H9 (cell line): ENCODE measurements around the gene CFAP54. TPM values are rescaled to one million over a fixed set of nuclear protein-coding genes. Genes with fewer than 3 reads are reported as not detected.
A peak's percentile ranks its signal among the peaks of the same experiment; 100 is the strongest.

Source experiments
- DNase-seq: peaks from one replicate; pipeline ENCODE4 v3.0.0-alpha.2; 2017
- H2AFZ ChIP-seq: one replicate; pipeline ENCODE4 v1.6.1; 2013; ENCODE audit warnings: mild to moderate bottlenecking, low read length, control low read depth, moderate library complexity
- H2AK5ac ChIP-seq: 2 replicates; pipeline ENCODE4 v1.6.1; 2013; ENCODE audit warnings: low read length, control low read depth, mixed read lengths; ENCODE audit not compliant: insufficient read length
- H2BK120ac ChIP-seq: one replicate; pipeline ENCODE4 v1.6.1; 2013; ENCODE audit warnings: low read depth, mild to moderate bottlenecking, low read length, control low read depth, inconsistent platforms; ENCODE audit not compliant: poor library complexity, severe bottlenecking
- H2BK12ac ChIP-seq: 2 replicates; pipeline ENCODE4 v1.6.1; 2013; ENCODE audit warnings: low read length, control low read depth, mixed read lengths, low read depth; ENCODE audit not compliant: insufficient read length
- H2BK15ac ChIP-seq: 2 replicates; pipeline ENCODE4 v1.6.1; 2013; ENCODE audit warnings: low read depth, low read length, control low read depth
- H2BK20ac ChIP-seq: one replicate; pipeline ENCODE4 v1.6.1; 2013; ENCODE audit warnings: low read depth, mild to moderate bottlenecking, low read length, control low read depth, inconsistent platforms; ENCODE audit not compliant: poor library complexity, severe bottlenecking
- H2BK5ac ChIP-seq: 2 replicates; pipeline ENCODE4 v1.6.1; 2013; ENCODE audit warnings: low read length, control low read depth, mixed read lengths; ENCODE audit not compliant: insufficient read length
- H3K14ac ChIP-seq: 2 replicates; pipeline ENCODE4 v1.6.1; 2013; ENCODE audit warnings: low read length, control low read depth; ENCODE audit not compliant: insufficient read depth
- H3K18ac ChIP-seq: 2 replicates; pipeline ENCODE4 v1.6.1; 2013; ENCODE audit warnings: low read depth, mild to moderate bottlenecking, mixed read lengths, low read length, control low read depth; ENCODE audit not compliant: insufficient read length
- H3K23ac ChIP-seq: 2 replicates; pipeline ENCODE4 v1.6.1; 2013; ENCODE audit warnings: low read length, control low read depth, mixed read lengths, low read depth; ENCODE audit not compliant: insufficient read length
- H3K23me2 ChIP-seq: 2 replicates; pipeline ENCODE4 v1.6.1; 2013; ENCODE audit warnings: low read depth, mild to moderate bottlenecking, mixed read lengths, low read length, control low read depth; ENCODE audit not compliant: insufficient read length, poor library complexity, severe bottlenecking
- H3K27ac ChIP-seq: 2 replicates; pipeline ENCODE4 v1.5.1; 2013; ENCODE audit warnings: low read length, control low read depth, mixed read lengths, low read depth; ENCODE audit not compliant: insufficient read length
- H3K27me3 ChIP-seq: 2 replicates; pipeline ENCODE4 v1.6.1; 2013; ENCODE audit warnings: low read length, control low read depth, inconsistent platforms; ENCODE audit not compliant: insufficient read depth
- H3K4ac ChIP-seq: 2 replicates; pipeline ENCODE4 v1.6.1; 2013; ENCODE audit warnings: low read depth, mild to moderate bottlenecking, control low read depth, inconsistent platforms, low read length, moderate library complexity
- H3K4me1 ChIP-seq: 2 replicates; pipeline ENCODE4 v1.6.1; 2013; ENCODE audit warnings: low read length, control low read depth, inconsistent platforms; ENCODE audit not compliant: insufficient read depth
- H3K4me2 ChIP-seq: 2 replicates; pipeline ENCODE4 v1.6.1; 2013; ENCODE audit warnings: low read length, control low read depth, mixed read lengths; ENCODE audit not compliant: insufficient read length, insufficient read depth
- H3K56ac ChIP-seq: 2 replicates; pipeline ENCODE4 v1.6.1; 2013; ENCODE audit warnings: low read depth, mild to moderate bottlenecking, mixed read lengths, low read length, control low read depth; ENCODE audit not compliant: insufficient read length
- H3K79me1 ChIP-seq: 2 replicates; pipeline ENCODE4 v1.6.1; 2013; ENCODE audit warnings: low read depth, mild to moderate bottlenecking, moderate library complexity, low read length, control low read depth, inconsistent platforms; ENCODE audit not compliant: insufficient read depth, poor library complexity, severe bottlenecking
- H3K79me2 ChIP-seq: 2 replicates; pipeline ENCODE4 v1.6.1; 2013; ENCODE audit warnings: low read length, control low read depth, inconsistent platforms; ENCODE audit not compliant: insufficient read depth
- H3K9ac ChIP-seq: 2 replicates; pipeline ENCODE4 v1.6.1; 2013; ENCODE audit warnings: low read length, control low read depth, mixed read lengths; ENCODE audit not compliant: insufficient read length; ENCODE audit errors: extremely low read depth
- H3K9me3 ChIP-seq: one replicate; pipeline ENCODE4 v1.6.1; 2013; ENCODE audit warnings: low read depth, low read length, inconsistent platforms; ENCODE audit not compliant: control insufficient read depth
- H3T11ph ChIP-seq: one replicate; pipeline ENCODE4 v1.6.1; 2013; ENCODE audit warnings: mild to moderate bottlenecking, low read length, control low read depth, inconsistent platforms
- H4K20me1 ChIP-seq: one replicate; pipeline ENCODE4 v1.6.1; 2013; ENCODE audit not compliant: control insufficient read depth, insufficient read length, insufficient read depth
- H4K5ac ChIP-seq: 2 replicates; pipeline ENCODE4 v1.6.1; 2013; ENCODE audit warnings: low read depth, mild to moderate bottlenecking, mixed read lengths, low read length, control low read depth; ENCODE audit not compliant: insufficient read length
- H4K8ac ChIP-seq: replicated peaks from 2 replicates; pipeline ENCODE4 v1.6.1; 2013; ENCODE audit warnings: low read length, control low read depth, mixed read lengths, low read depth; ENCODE audit not compliant: insufficient read length
- H4K91ac ChIP-seq: 2 replicates; pipeline ENCODE4 v1.6.1; 2013; ENCODE audit warnings: low read depth, mild to moderate bottlenecking, moderate library complexity, mixed read lengths, low read length, control low read depth; ENCODE audit not compliant: insufficient read length
- H3K27ac Mint-ChIP-seq, 3 experiments: 2 replicates in 2 of 3; 3 replicates in 1 of 3; pipeline ENCODE4 v1.8.0; 2020 to 2021; ENCODE audit warnings: mixed read lengths in 3 of 3, mild to moderate bottlenecking in 1 of 3, moderate library complexity in 1 of 3
- H3K27me3 Mint-ChIP-seq: 2 replicates; pipeline ENCODE4 v1.8.0; 2021; ENCODE audit warnings: low read depth, mild to moderate bottlenecking, moderate library complexity, mixed read lengths
- H3K36me3 Mint-ChIP-seq, 3 experiments: 2 replicates in 2 of 3; 3 replicates in 1 of 3; pipeline ENCODE4 v1.8.0; 2020 to 2021; ENCODE audit warnings: low read depth in 3 of 3, mixed read lengths in 3 of 3; ENCODE audit not compliant: insufficient read depth in 1 of 3
- H3K4me1 Mint-ChIP-seq, 2 experiments: 2 replicates each; pipeline ENCODE4 v1.8.0; 2020; ENCODE audit warnings: mixed read lengths in 2 of 2
- H3K4me3 Mint-ChIP-seq, 2 experiments: 2 replicates in 1 of 2; 3 replicates in 1 of 2; pipeline ENCODE4 v1.8.0; 2020 to 2021; ENCODE audit warnings: mild to moderate bottlenecking in 2 of 2, mixed read lengths in 2 of 2, moderate library complexity in 1 of 2
- H3K9me3 Mint-ChIP-seq, 2 experiments: 2 replicates in 1 of 2; 3 replicates in 1 of 2; pipeline ENCODE4 v1.8.0; 2020; ENCODE audit warnings: mild to moderate bottlenecking in 2 of 2, mixed read lengths in 2 of 2, moderate library complexity in 1 of 2
- CTCF ChIP-seq: fragments of 200-600 bp; sonication (generic); conservative IDR thresholded peaks from 3 replicates; pipeline ENCODE4 v1.8.0; 2021; ENCODE audit warnings: antibody characterized with exemption, mild to moderate bottlenecking
- WGBS: extraction: QIAGEN DNeasy Blood & Tissue Kit; methylation state at CpG from one replicate; pipeline ENCODE4 v1.1.7; 2013; ENCODE audit warnings: missing lambda C conversion rate, low lambda C conversion rate, mixed read lengths; ENCODE audit not compliant: insufficient read length; ENCODE audit errors: extremely low coverage; 5-methylcytosine and 5-hydroxymethylcytosine counted together
- total RNA-seq: library from RNA; stranded (reverse); gene quantifications from 2 replicates; pipeline ENCODE4 v1.2.1, GENCODE V29; 2021

The CFAP54 gene
- total RNA-seq, 1 experiment from 2014 or later: 0.24 TPM

GRCh38 chr12:96810057-96810456, 320.7 kb downstream of the CFAP54 start:
- no peak overlapping the region for H2BK5ac ChIP-seq
- no peak overlapping the region for H3K27ac ChIP-seq
- no peak overlapping the region for H4K5ac ChIP-seq
- H2BK120ac ChIP-seq: no peak overlapping the region
- Mint-ChIP-seq H3K27ac (no peak overlapping the region), H3K4me1 (peaks cover 6 to 11% of the 10 kb centered on the region in 2 experiments), H3K4me3 (no peak overlapping the region), H3K9me3 (no peaks in the 10 kb centered on the region), H3K36me3 (no peaks in the 10 kb centered on the region), H3K27me3 (no peaks in the 10 kb centered on the region)
- no peaks in the 10 kb centered on the region for H3K79me1 ChIP-seq
- no peaks in the 10 kb centered on the region for H3K9me3 ChIP-seq
- H3K18ac ChIP-seq: no peak overlapping the region
- H2BK12ac ChIP-seq: no peak overlapping the region
- H2BK15ac ChIP-seq: no peak overlapping the region
- H3K4me2 ChIP-seq: no peak overlapping the region
- DNase-seq: peak; percentile 32
- H4K91ac ChIP-seq: no peak overlapping the region
- H3K23ac ChIP-seq: no peak overlapping the region
- H3K14ac ChIP-seq: no peak overlapping the region
- H3K9ac ChIP-seq: no peak overlapping the region
- H3K4me1 ChIP-seq: no peaks in the 10 kb centered on the region; the same call in 1 of the 2 replicates
- H3K27me3 ChIP-seq: no peaks in the 10 kb centered on the region; the same call in 1 of the 2 replicates
- H2AK5ac ChIP-seq: no peak overlapping the region
- H3T11ph ChIP-seq: no peak overlapping the region
- no CpG with 5 or more reads among the region's 2 CpGs for WGBS
- no peaks in the 10 kb centered on the region for H4K20me1 ChIP-seq
- no peak overlapping the region for H3K4ac ChIP-seq
- no peak overlapping the region for H2AFZ ChIP-seq
- no peak overlapping the region for H2BK20ac ChIP-seq
- no peak overlapping the region for H4K8ac ChIP-seq
- H3K56ac ChIP-seq: no peak overlapping the region
- no peaks in the 10 kb centered on the region for H3K23me2 ChIP-seq
- TF ChIP-seq CTCF: no peak
- H3K79me2 ChIP-seq: no peaks in the 10 kb centered on the region
